ENCODE results near the gene BRCC3. TPM values are rescaled to one million over a fixed set of nuclear protein-coding genes. Genes with fewer than 3 reads are reported as not detected.

The BRCC3 gene
- total RNA-seq, 2 donors from 2014 or later: 15.7 to 31.5 TPM

Other genes with a start within 250 kb of the BRCC3 start
- not detected for gene SMIM9, start 236.8 kb upstream of the BRCC3 start, total RNA-seq
- gene F8A1, start 185.2 kb upstream of the BRCC3 start, total RNA-seq: 10 to 100 TPM in 1 of 2 donors, 1 to 10 TPM in 1; 7.5 to 17.6 TPM
- gene F8, start 48.8 kb upstream of the BRCC3 start, total RNA-seq: 1 to 10 TPM; 5.6 to 5.8 TPM
- gene FUNDC2, start 44.7 kb upstream of the BRCC3 start, total RNA-seq: 10 to 100 TPM; 62.2 to 95.1 TPM
- 1 to 10 TPM; 4.8 to 7.6 TPM for gene CMC4, start 372 bp upstream of the BRCC3 start, total RNA-seq
- 10 to 100 TPM; 17.1 to 19.5 TPM for gene MTCP1, start 372 bp upstream of the BRCC3 start, total RNA-seq
- gene VBP1, start 145.0 kb downstream of the BRCC3 start, total RNA-seq: 100 to 1,000 TPM in 1 of 2 donors, 10 to 100 TPM in 1; 82.3 to 144 TPM
- 10 to 100 TPM in 1 of 2 donors, 1 to 10 TPM in 1; 8.3 to 13.4 TPM for gene RAB39B, start 193.0 kb downstream of the BRCC3 start, total RNA-seq

Data from activated naive CD4-positive, alpha-beta T cell treated with anti-CD3 and anti-CD28 coated beads, Interleukin-2, amount 50 U/mL, for 72 hours (primary cell).